Gastroesophageal sphincter (tissue), 3 donors: ENCODE results near the gene DHRS12.

Source experiments
- EP300 ChIP-seq: sonication (generic); formaldehyde crosslinking; IDR thresholded peaks from one replicate; pipeline ENCODE4 v1.6.1; 2017; ENCODE audit warnings: antibody characterized with exemption, mild to moderate bottlenecking
- POLR2A ChIP-seq, 2 donors: fragments of 450-650 bp; IDR thresholded peaks; one replicate each; pipeline ENCODE4 v1.6.1; 2017; ENCODE audit warnings: antibody characterized with exemption in 2 of 2, mild to moderate bottlenecking in 2 of 2, moderate library complexity in 1 of 2
- POLR2AphosphoS5 ChIP-seq: sonication (generic); formaldehyde crosslinking; IDR thresholded peaks from one replicate; pipeline ENCODE4 v1.6.1; 2017; ENCODE audit warnings: antibody characterized with exemption
- TF ChIP-seq, protein P1 (sequence below), 4 experiments: fragments of 200-600 bp in 2 of 4; fragments of 450-650 bp in 2 of 4; sonication (generic) in 1 of 4; IDR thresholded peaks; one replicate each; pipeline ENCODE4 v1.5.1; 2017 to 2019; ENCODE audit warnings: antibody characterized with exemption in 4 of 4, mild to moderate bottlenecking in 2 of 4, moderate library complexity in 2 of 4

DNA sequence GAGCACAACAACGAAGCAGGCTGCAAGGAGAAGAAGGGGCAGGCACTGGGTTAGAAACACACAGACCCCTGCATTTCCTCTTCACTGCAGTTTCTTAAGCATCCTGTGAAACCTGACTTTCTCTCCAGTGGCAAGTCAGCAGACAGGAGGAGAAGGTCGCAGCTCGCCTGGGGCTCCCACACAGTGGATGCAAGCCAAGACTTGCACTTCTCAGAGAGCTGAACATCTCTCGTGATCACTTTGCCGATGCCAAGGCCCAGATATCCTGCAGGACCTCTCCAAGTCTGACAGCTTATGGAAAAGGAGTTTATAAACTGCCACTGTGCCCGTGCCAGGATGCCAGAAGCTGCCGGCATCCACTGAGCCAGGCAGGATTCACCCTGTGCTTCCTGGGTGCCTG is 22.6 kb upstream of the DHRS12 start:
- TF ChIP-seq POLR2A (IDR thresholded peaks at IDR 0.05) = no peak
- TF ChIP-seq, protein P1, sequence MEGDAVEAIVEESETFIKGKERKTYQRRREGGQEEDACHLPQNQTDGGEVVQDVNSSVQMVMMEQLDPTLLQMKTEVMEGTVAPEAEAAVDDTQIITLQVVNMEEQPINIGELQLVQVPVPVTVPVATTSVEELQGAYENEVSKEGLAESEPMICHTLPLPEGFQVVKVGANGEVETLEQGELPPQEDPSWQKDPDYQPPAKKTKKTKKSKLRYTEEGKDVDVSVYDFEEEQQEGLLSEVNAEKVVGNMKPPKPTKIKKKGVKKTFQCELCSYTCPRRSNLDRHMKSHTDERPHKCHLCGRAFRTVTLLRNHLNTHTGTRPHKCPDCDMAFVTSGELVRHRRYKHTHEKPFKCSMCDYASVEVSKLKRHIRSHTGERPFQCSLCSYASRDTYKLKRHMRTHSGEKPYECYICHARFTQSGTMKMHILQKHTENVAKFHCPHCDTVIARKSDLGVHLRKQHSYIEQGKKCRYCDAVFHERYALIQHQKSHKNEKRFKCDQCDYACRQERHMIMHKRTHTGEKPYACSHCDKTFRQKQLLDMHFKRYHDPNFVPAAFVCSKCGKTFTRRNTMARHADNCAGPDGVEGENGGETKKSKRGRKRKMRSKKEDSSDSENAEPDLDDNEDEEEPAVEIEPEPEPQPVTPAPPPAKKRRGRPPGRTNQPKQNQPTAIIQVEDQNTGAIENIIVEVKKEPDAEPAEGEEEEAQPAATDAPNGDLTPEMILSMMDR (IDR thresholded peaks at IDR 0.05) = no peak
- no peak for TF ChIP-seq POLR2AphosphoS5
- no peak for TF ChIP-seq EP300
